OCI-LY7 (cell line): ENCODE results near the gene CNNM4.

ENCODE experiments used
- EZH2phosphoT487 ChIP-seq: fragments of 200-600 bp; sonication (generic); IDR thresholded peaks from 2 replicates; pipeline ENCODE4 v1.6.1; 2018; ENCODE audit warnings: low read depth, borderline replicate concordance, mild to moderate bottlenecking, mixed run types, antibody characterized with exemption, low read length, moderate library complexity, mixed read lengths
- TF ChIP-seq, protein P1 (sequence below): fragments of 200-600 bp; sonication (generic); conservative IDR thresholded peaks from 2 replicates; pipeline ENCODE4 v1.5.1; 2014; ENCODE audit warnings: mild to moderate bottlenecking, antibody characterized with exemption, low read length, moderate library complexity, mixed read lengths

DNA sequence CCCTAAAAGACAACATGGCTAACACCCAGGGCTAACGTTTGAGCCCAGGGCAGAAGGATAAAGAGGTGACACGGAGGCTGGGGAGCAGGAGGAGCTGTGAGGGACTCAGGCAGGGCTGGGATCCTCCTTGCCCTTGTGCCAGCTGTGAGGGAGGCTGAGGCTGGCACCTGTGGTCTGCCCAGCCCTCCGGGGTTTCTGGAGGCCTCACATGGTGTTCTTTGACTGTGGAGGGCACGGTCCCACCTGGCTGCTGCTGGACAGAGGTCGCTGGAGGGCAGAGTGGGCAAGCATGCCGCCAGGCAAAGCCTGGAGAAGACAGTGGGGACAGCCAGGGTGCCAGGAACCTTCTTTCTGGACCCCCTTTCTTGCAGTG lies 28.5 kb downstream of the CNNM4 start:
- no peak for TF ChIP-seq EZH2phosphoT487
- TF ChIP-seq, protein P1, sequence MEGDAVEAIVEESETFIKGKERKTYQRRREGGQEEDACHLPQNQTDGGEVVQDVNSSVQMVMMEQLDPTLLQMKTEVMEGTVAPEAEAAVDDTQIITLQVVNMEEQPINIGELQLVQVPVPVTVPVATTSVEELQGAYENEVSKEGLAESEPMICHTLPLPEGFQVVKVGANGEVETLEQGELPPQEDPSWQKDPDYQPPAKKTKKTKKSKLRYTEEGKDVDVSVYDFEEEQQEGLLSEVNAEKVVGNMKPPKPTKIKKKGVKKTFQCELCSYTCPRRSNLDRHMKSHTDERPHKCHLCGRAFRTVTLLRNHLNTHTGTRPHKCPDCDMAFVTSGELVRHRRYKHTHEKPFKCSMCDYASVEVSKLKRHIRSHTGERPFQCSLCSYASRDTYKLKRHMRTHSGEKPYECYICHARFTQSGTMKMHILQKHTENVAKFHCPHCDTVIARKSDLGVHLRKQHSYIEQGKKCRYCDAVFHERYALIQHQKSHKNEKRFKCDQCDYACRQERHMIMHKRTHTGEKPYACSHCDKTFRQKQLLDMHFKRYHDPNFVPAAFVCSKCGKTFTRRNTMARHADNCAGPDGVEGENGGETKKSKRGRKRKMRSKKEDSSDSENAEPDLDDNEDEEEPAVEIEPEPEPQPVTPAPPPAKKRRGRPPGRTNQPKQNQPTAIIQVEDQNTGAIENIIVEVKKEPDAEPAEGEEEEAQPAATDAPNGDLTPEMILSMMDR, result no peak
